Measurements from ENCODE around the gene ZNF497.

The ZNF497 gene

DNA sequence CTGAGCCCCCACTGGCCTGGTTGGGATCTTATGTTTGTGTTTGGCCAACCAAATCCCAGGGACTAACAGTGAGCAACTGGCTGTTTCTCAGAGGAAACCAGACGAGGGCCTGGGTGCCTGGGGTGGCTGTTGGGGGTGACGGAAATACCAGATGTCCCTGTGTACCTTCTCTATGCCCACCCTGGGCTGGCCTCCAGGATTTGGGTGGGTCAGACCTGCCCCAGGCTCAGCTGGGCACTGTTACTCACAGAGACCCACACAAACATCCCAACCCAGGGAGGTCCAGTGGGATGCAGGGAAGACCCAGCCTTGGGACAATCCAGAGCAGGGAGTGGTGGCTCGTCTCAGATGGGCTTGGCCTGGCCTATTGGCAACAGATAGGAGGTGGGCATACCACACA, 26.9 kb downstream of the ZNF497 start:
- Histone ChIP-seq H3K27me3 (ENCODE audit: insufficient read depth, low read length) (no peaks in the 10 kb centered on the region), H3K36me3 (ENCODE audit: insufficient read depth, low read length) (peaks cover 23% of the 10 kb centered on the region), H3K9me3 (ENCODE audit: insufficient read depth, low read depth, low read length) (no peaks in the 10 kb centered on the region), H3K4me1 (ENCODE audit: insufficient read depth, low read length) (no peaks in the 10 kb centered on the region), H3K4me3 (ENCODE audit: low read length) (no peak overlapping the region), H3K9ac (ENCODE audit: low read depth, low read length) (no peak overlapping the region), H3K27ac (ENCODE audit: low read depth, low read length) (no peak overlapping the region)
- WGBS, result 88% methylated on average over 3 of the region's 3 CpGs

DNA sequence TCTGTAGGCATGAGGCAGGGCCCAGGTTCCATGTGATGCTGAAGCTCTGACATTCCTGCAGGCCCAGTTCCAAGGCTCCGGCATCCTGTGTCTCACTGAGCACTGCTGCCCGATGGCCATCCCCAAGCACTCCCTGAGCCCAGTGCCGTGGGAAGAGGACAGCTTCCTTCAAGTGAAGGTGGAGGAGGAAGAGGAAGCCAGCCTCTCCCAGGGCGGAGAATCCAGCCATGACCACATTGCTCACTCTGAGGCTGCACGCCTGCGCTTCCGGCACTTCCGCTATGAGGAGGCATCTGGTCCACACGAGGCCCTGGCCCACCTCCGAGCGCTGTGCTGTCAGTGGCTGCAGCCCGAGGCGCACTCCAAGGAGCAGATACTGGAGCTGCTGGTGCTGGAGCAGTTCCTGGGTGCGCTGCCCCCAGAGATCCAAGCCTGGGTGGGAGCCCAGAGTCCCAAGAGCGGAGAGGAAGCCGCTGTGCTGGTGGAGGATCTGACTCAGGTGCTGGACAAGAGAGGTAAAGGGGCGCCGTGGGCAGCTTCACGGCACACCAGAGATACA, 27.8 kb downstream of the ZNF497 start:
- Histone ChIP-seq H3K36me3 (ENCODE audit: insufficient read depth, low read length) (peaks cover 23% of the 10 kb centered on the region), H3K27ac (ENCODE audit: low read depth, low read length) (no peak overlapping the region), H3K9me3 (ENCODE audit: insufficient read depth, low read depth, low read length) (no peaks in the 10 kb centered on the region), H3K4me3 (ENCODE audit: low read length) (no peak overlapping the region), H3K9ac (ENCODE audit: low read depth, low read length) (no peak overlapping the region), H3K4me1 (ENCODE audit: insufficient read depth, low read length) (no peaks in the 10 kb centered on the region), H3K27me3 (ENCODE audit: insufficient read depth, low read length) (no peaks in the 10 kb centered on the region)
- 95% methylated on average over 19 of the region's 19 CpGs for WGBS

DNA sequence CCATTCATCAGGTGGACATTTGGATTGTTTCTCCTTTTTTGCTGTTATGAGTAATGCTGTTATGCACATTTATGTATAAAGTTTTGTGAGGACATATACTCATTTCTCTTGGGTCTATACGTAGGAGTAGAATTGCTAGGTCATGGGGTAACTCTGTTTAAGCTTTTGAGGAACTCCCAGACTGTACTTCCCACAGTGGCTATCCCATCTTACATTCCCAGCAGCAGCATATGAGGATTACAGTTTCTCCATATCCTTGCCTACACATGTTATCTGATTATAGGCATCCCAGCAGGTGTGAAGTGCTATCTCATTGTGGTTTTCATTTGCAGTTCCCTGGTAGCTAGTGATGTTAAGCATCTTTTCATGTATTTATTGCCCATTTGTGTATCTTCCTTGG, 29.9 kb downstream of the ZNF497 start:
- no peak overlapping the region for H3K9ac ChIP-seq (ENCODE audit: low read depth, low read length)
- H3K36me3 ChIP-seq (ENCODE audit: insufficient read depth, low read length), result peaks cover 8% of the 10 kb centered on the region; the same call in 1 of the 2 replicates
- WGBS, result 92% methylated on average over 1 of the region's 1 CpG

DNA sequence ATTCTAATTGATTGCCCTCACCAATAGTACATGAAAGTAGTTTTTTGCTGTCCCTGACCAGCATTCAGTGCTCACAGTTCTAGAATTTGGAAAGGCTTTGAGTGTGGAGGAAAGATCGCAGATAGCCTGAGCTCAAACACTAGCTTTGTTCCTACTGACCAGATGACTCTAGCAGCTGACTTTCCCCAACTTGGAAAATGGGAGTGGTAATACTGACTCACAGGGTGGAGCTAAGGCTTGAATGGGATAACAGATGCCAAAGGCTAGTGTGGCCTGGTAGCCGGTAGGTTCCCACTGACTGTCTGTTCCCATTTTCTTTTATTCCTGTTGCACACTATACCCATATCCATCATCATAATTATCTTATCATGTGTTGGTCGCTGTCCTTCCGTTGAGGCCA, 32.1 kb downstream of the ZNF497 start:
- no peaks in the 10 kb centered on the region for H3K36me3 ChIP-seq (ENCODE audit: insufficient read depth, low read length)
- no peaks in the 10 kb centered on the region for H3K27me3 ChIP-seq (ENCODE audit: insufficient read depth, low read length)
- WGBS, result 88% methylated on average over 4 of the region's 4 CpGs
- H3K4me1 ChIP-seq (ENCODE audit: insufficient read depth, low read length), result no peaks in the 10 kb centered on the region; the same call in 1 of the 2 replicates
- no peak overlapping the region for H3K4me3 ChIP-seq (ENCODE audit: low read length)
- no peak overlapping the region for H3K27ac ChIP-seq (ENCODE audit: low read depth, low read length)
- H3K9me3 ChIP-seq (ENCODE audit: insufficient read depth, low read depth, low read length), result no peaks in the 10 kb centered on the region
- no peak overlapping the region for H3K9ac ChIP-seq (ENCODE audit: low read depth, low read length)

More for the DNA sequence above, 29.9 kb downstream of the ZNF497 start:
- H3K27ac ChIP-seq (ENCODE audit: low read depth, low read length), result no peak overlapping the region
- H3K4me1 ChIP-seq (ENCODE audit: insufficient read depth, low read length), result no peaks in the 10 kb centered on the region
- H3K27me3 ChIP-seq (ENCODE audit: insufficient read depth, low read length), result no peaks in the 10 kb centered on the region
- H3K9me3 ChIP-seq (ENCODE audit: insufficient read depth, low read depth, low read length), result no peaks in the 10 kb centered on the region
- no peak overlapping the region for H3K4me3 ChIP-seq (ENCODE audit: low read length)

DNA sequence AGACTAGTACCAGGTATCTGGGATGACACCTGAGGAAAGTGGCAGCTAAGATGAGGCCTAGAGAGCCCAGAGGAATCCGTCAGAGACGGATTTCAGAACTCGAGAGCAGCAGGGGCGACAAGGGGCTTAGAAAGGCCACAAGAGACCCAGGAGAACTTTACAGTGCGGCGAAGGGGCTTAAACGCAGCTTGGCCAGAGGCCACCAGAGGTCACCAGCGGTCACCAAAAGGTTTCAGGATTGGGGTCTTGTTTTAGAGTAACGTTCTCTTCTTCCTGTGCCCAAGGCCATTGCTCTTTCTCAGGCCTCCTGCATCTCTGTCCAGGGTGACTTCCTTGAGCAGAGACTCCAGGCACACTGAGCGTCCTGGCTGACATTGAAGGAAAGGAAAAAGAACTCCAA, 33.6 kb downstream of the ZNF497 start:
- no peaks in the 10 kb centered on the region for H3K9me3 ChIP-seq (ENCODE audit: insufficient read depth, low read depth, low read length)
- H3K27ac ChIP-seq (ENCODE audit: low read depth, low read length), result no peak overlapping the region
- no peak overlapping the region for H3K4me3 ChIP-seq (ENCODE audit: low read length)
- no peaks in the 10 kb centered on the region for H3K27me3 ChIP-seq (ENCODE audit: insufficient read depth, low read length)
- 29% methylated on average over 10 of the region's 10 CpGs for WGBS
- no peak overlapping the region for H3K9ac ChIP-seq (ENCODE audit: low read depth, low read length)
- H3K4me1 ChIP-seq (ENCODE audit: insufficient read depth, low read length), result no peaks in the 10 kb centered on the region; the same call in 1 of the 2 replicates
- H3K36me3 ChIP-seq (ENCODE audit: insufficient read depth, low read length), result no peaks in the 10 kb centered on the region

DNA sequence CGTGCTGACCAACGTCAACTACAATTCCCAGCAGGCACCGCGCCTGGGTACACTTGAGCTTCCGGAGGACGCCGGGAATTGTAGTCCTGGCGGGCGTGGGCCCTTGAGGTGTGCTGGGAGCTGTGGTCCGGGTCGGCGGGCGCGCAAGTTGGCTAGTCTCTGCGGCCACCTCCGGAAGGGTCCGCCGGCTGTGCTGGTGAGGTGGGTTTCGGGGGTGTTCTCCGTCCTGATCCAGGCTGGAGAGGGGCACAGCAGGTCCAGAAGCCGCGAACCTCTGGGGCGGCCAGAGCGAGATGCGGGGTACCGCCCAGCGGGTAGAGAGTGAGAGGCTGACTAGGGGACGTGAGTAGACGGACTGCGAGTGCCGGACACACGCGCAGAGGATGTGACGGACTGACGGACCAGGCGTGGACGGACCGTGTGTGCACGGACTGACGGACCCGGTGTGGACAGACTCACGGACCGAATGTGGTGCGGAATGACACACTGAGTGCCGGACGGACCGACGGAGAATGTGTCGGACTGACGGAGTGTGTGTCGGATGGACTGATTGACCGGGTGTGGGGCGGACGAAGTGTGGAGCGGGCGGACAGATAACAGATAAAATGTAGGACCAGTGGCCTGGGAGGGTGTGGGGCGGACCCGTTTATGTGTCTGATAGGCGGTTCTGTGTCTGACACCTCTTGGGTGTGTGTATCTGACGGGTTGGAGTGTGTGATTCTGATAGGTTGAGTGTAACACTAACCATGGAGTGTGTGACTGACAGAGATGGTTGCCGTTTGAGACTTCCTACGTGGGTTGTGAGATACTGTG, 35.4 kb downstream of the ZNF497 start, which contains the start of gene ZSCAN22:
Gene ZSCAN22 (plus strand): TSS at position 81 of the 813 bp plus-strand sequence. CDS start 7,809 bp downstream, outside the sequence.
- no peaks in the 10 kb centered on the region; the same call in 1 of the 2 replicates for H3K4me1 ChIP-seq (ENCODE audit: insufficient read depth, low read length)
- peak within 1 kb of the TSS; percentile 80 for H3K9ac ChIP-seq (ENCODE audit: low read depth, low read length)
- no peaks in the 10 kb centered on the region for H3K9me3 ChIP-seq (ENCODE audit: insufficient read depth, low read depth, low read length)
- no peaks in the 10 kb centered on the region for H3K27me3 ChIP-seq (ENCODE audit: insufficient read depth, low read length)
- peak within 1 kb of the TSS; percentile 48; the same call in 1 of the 2 replicates for H3K27ac ChIP-seq (ENCODE audit: low read depth, low read length)
- H3K36me3 ChIP-seq (ENCODE audit: insufficient read depth, low read length), result no peaks in the 10 kb centered on the region
- H3K4me3 ChIP-seq (ENCODE audit: low read length), result peak within 1 kb of the TSS; percentile 90
- WGBS, result 2% methylated on average over 62 of the region's 62 CpGs

DNA sequence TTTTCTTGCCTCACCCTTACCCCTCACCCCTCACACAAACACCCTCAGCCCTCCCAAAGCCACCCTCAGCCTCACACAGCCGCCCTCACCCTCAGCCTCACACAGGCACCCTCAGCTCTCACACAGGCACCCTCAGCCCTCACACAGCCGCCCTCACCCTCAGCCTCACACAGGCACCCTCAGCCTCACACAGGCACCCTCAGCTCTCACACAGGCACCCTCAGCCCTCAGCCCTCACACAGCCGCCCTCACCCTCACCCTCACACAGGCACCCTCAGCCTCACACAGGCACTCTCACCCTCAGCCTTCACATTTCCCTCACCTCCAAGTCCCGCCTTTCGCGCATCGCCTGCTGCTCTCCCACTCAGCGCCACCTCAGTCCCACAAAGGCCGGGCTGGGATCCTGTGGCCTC, 36.0 kb downstream of the ZNF497 start:
- Histone ChIP-seq H3K27me3 (ENCODE audit: insufficient read depth, low read length) (no peaks in the 10 kb centered on the region), H3K36me3 (ENCODE audit: insufficient read depth, low read length) (no peaks in the 10 kb centered on the region), H3K9me3 (ENCODE audit: insufficient read depth, low read depth, low read length) (no peaks in the 10 kb centered on the region), H3K4me3 (ENCODE audit: low read length) (peak overlapping the region; percentile 90), H3K9ac (ENCODE audit: low read depth, low read length) (peak overlapping the region; percentile 80), H3K4me1 (ENCODE audit: insufficient read depth, low read length) (no peaks in the 10 kb centered on the region; the same call in 1 of the 2 replicates), H3K27ac (ENCODE audit: low read depth, low read length) (no peak overlapping the region)
- whole genome bisulfite sequencing, result 2% methylated on average over 9 of the region's 9 CpGs

DNA sequence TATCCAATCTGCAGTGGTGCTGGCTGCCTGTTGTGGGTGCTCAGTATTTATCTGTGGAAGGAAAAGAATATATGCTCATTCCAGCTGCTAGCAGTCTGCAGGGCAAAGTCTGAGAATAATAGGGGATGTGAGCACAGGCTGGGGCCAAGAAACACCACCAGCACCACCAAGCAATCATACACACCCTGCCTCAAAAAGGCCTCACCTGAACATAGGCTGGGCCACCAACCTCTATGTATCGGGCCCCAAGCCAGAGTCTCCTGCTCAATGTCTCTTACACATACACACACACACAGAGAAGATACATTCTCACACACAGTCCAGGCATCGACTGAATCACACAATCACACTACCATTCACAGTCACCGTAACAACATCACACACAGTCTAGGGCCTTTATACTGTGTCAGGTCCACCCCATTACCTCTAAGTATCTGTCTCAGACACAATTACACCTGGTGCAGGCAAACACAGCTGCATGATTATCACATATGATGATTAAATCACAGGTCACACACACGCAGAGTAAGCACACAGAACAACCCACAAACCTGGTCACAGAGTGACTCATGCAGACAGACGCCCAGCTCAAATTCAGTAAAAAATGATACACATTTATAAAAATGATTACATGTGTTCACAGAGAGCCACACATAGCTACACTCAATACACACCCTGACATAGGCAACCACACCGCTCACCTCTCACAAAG, 37.1 kb downstream of the ZNF497 start:
- Histone ChIP-seq H3K36me3 (ENCODE audit: insufficient read depth, low read length) (no peaks in the 10 kb centered on the region), H3K27ac (ENCODE audit: low read depth, low read length) (no peak overlapping the region), H3K9me3 (ENCODE audit: insufficient read depth, low read depth, low read length) (no peaks in the 10 kb centered on the region), H3K4me3 (ENCODE audit: low read length) (peak overlapping the region; percentile 90), H3K27me3 (ENCODE audit: insufficient read depth, low read length) (no peaks in the 10 kb centered on the region), H3K9ac (ENCODE audit: low read depth, low read length) (0 out of 2 replicates have a peak overlapping the region, but pooled peaks have one; percentile 13), H3K4me1 (ENCODE audit: insufficient read depth, low read length) (no peaks in the 10 kb centered on the region; the same call in 1 of the 2 replicates)
- 91% methylated on average over 6 of the region's 6 CpGs for WGBS

DNA sequence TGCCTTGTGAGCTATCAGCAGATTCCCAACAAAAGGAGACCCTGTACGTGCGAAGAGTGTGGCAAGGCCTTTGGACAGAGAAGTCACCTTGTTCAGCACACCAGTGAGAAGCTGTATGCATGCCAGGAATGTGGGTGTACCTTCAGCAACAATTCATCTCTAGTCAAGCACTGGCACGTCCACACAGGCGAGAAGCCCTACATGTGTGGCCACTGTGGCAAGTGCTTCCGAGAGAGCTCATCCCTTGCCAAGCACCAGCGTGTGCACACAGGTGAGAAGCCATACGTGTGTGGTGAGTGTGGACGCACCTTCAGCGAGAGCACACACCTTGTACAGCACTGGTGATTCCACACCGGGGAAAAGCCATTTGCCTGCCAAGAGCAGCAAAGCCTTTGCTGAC, 43.3 kb downstream of the ZNF497 start:
- WGBS, result 95% methylated on average over 10 of the region's 10 CpGs
- Histone ChIP-seq H3K27me3 (ENCODE audit: insufficient read depth, low read length) (no peaks in the 10 kb centered on the region), H3K27ac (ENCODE audit: low read depth, low read length) (no peak overlapping the region), H3K9me3 (ENCODE audit: insufficient read depth, low read depth, low read length) (no peaks in the 10 kb centered on the region), H3K9ac (ENCODE audit: low read depth, low read length) (no peak overlapping the region), H3K36me3 (ENCODE audit: insufficient read depth, low read length) (peaks cover 17% of the 10 kb centered on the region), H3K4me3 (ENCODE audit: low read length) (no peak overlapping the region), H3K4me1 (ENCODE audit: insufficient read depth, low read length) (no peaks in the 10 kb centered on the region)

DNA sequence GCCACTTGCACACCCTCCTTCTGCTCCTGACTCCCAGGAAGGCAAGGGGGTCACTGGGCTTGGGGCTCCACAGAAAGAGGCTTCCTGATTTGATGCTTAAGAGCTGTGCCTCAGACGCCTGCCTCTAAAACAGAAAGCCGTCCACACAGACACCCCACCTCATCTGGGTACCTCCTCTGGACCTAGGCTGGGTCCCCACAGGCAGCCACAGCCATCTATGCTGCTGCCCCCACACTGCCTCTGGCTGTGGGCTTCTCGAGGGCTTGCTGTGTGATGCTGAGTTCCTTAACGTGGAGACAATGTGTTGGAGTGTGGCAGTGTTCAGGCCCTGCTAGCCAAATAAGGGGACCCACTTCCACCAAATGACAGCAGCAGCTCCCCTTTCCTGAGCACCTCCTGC, 44.3 kb downstream of the ZNF497 start:
- no peak overlapping the region for H3K4me3 ChIP-seq (ENCODE audit: low read length)
- no peak overlapping the region for H3K27ac ChIP-seq (ENCODE audit: low read depth, low read length)
- no peaks in the 10 kb centered on the region for H3K4me1 ChIP-seq (ENCODE audit: insufficient read depth, low read length)
- H3K9me3 ChIP-seq (ENCODE audit: insufficient read depth, low read depth, low read length), result no peaks in the 10 kb centered on the region
- H3K36me3 ChIP-seq (ENCODE audit: insufficient read depth, low read length), result peaks cover 26% of the 10 kb centered on the region
- 91% methylated on average over 4 of the region's 4 CpGs for WGBS
- no peaks in the 10 kb centered on the region for H3K27me3 ChIP-seq (ENCODE audit: insufficient read depth, low read length)
- no peak overlapping the region for H3K9ac ChIP-seq (ENCODE audit: low read depth, low read length)

All from HUES64 (cell line).